NCI-H2227 treated with DMSO at 0.1 percent for 48 hours (cell line): Measurements from ENCODE around the gene PRICKLE1.

Experiments used
- DNase-seq: peaks from one replicate; lab custom pipeline; 2025; lab: John Stamatoyannopoulos, UW

Gene PRICKLE1

DNA sequence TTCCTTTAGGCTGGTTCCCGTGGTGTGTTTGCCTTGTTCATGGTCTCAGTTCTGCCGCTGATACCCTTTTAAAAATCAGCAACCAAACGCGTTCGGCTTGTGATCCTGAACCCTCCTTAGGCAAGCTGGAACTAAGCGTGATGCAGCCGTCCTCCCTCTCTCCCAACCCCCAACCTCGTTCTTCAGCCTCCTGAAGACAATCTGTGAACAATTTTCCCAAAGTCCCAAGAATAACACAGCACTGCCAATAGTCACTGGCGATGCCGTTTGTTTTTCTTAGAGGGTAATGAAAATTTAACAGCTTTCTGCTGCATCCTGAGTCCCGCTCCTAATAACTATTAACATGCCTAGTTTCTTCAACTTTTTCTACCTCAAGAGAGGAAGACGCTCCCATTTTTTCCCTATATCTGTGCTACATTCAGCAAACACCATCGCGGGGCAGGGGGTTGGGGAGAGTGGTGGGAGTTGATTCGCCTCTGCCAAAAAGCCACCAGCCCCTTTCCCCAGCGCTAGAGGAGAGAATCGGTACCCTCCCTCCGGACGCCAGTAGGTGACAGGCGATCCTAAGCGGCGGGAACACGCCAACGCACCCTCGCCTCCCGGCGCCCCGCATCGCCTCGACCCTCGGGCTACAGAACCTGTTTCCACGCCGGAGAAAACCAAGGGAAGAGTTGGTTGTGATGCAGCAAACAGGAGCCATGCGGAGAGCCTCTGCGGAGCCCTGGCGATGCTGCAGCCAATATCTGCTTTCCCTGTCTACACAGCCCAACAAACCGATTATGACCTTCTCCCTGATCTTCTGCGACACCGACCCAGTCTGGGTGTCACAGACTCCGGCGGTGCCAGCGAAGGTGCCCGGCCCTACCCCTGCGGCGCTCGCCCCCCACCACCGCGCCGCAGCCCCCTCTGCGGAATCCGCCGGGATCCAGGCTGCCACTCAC, 752 bp downstream of the PRICKLE1 start:
- no peak for DNase-seq

DNA sequence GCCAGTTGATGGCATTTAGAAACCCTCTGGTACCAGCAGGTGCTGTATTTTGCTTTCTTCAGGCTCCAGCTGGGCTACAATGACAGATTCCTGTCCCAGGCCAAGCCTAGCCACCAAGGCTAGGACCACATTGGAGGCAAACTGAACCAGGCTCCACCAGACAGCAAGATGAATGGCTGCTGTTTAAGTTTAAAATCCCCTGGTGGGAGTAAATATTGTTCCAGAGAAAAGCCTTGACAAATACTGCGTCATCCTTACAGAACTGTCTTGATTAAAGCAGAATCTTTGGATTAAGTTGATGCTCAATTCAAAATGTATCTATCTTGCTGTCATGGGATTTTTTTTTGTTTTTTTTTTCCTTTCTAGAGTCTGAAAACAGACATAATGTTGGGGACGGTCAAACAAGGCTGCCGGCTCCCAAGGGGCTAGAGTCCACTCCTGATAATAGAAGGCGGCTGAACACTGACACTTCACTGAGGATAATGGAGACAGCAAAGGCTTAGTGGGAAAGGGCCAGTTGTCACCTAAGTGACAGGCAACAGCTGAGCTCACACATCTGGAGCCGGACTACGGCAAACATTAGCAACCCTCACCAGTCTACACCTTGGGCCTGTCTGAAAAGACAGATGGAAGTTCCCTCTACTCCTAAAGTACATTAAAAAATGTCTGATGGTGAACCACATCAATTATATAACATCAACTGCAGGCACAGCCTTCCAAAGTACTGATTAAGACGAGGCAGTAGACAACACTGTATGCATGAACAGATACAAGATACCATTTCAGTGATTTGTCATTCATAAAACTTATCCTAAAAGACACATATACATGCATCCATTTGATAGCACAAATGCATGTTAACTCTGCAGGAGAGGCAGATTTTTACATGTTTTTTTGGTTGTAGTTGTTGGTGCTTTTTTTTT, 1.7 kb downstream of the PRICKLE1 start:
- no peak for DNase-seq

DNA sequence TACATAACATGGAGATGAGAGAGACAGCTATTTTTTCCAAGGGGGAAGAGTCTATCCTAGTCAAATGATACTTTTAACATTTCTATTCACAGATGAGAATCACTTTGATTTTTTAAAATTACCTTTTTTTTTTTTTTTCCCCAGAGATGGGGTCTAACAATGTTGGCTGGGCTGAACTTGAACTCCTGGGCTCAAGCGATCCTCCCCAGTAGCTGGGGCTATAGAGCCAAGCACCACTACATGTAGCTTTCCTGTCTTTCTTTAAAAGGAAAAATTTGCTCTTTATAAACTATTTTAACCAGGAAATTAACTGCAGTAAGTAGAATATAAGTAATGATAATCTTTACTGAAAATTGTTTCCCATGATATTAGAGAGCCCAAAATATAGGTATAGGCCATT, 3.3 kb downstream of the PRICKLE1 start:
- DNase-seq: no peak

DNA sequence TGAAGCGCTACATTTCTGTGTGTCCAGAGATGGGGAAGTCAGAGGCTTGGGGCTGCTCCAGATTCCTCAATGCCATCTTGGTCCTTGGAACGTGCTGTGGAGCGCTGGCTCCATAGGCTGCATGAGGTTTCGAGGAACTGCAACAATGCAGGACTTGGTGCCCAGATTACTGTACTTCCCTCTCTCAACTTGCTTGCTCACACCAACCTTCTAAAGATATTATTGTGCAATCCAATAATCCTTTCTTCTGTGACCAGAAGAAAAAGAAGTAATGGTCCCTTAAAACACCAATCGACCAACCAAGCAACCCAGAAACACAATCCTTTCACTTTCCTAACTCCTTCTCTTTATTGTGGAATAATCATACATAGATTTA, 3.7 kb downstream of the PRICKLE1 start:
- DNase-seq: no peak

DNA sequence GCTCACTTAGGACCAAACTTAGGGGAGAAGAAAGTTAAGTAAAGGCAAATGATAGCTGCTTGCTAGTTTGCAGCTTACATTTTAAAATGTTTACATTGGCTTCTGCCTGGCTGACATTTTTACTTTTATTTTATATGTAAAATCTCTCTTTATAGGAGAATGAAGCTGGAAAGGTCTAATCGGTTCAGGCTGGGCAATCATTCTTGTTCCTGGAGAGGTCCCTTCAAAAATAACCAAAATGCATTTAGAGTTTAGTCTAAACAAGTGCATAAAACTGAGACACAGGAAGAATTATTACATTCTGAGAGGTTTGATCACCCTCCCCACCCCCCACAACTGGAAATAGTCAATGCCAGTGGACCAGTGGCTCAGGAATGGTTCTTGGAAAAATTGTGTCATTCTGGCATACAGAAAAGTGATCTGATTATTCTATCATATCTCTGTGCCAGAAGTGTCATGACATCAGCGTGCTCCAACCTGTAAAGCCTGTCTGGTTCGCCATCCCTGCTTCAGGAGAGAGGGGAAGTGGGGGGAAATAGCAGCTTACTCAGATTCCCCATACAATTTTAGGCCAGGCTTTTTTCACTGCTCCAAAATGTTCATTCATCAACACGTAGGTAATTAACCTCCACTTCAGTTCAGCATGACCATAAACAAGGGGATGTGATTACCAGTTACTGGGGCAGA, 4.2 kb downstream of the PRICKLE1 start:
- no peak for DNase-seq

DNA sequence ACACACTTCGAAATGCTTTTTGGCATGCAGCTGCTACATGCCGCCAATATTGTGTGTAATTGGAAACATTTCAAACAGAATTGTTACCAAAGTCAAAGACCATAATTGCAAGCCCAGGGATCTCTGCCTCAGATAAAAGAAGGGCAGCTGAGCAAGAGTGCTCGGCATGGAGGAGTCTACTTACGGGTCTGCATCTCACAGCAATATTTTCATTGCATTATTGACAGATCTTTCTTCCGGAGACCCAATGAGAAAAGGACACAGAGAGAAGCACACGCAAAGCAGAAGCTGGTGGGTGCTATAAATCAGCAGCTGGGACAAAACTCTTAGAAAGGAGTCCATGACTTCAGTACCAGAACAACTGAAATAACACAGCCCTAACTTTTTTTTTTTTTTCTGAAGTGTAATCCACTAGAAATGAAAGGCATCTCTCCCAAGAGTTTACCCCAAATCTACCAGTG, 4.9 kb downstream of the PRICKLE1 start:
- DNase-seq: no peak

DNA sequence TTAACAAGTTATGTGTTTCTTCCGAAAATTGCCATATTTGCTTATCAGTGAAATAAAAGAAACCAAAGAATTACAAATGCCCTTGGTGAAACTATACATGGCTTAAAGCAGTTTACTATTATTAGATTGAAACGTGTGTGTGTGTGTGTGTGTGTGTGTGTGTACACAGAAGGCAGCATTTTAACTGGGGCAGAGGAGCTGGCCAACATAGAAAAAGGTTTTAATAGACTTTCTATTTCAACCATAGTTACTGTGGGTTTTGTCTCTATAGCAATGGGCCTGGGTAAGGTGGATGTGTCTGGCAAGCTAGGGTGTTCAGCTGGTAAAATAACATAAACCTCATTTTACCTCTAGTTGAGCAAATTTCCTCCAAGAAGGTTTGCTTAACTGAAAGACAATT, 6.5 kb downstream of the PRICKLE1 start:
- no peak for DNase-seq

DNA sequence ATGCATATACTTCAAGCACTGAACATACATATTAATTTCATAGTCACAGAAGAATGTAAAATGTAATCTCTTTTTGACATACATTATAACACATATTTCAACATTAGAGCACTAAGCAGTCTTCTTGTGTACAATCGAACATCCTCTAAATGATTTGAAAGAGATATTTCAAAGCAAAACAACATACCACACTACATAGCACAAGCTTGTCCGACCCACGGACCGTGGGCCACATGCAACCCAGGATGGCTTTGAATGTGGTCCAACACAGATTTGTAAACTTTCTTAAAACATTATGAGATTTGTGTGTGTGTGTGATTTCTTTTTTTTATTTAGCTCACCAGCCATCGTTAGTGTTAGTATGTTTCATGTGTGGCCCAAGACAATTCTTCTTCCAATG, 7.0 kb downstream of the PRICKLE1 start:
- DNase-seq: no peak

DNA sequence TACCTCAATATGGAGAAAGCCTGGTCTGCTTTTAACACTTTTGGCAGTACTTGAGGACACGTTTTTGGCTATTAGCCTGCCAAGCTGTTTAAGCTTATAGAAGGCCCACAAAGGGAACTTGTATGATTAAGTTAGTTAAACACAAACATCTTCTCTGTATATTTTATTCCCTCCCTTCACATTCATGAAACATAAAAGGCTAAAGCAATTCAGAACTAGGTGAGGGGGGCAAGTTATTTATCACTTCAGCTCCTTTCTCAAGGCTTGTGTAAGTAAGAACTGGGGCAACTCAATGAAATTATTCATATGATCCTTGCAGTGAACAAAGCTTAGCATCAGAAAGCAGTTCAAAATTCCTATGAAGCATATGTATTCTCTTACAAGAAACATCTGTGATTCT, 7.5 kb downstream of the PRICKLE1 start:
- DNase-seq: no peak

DNA sequence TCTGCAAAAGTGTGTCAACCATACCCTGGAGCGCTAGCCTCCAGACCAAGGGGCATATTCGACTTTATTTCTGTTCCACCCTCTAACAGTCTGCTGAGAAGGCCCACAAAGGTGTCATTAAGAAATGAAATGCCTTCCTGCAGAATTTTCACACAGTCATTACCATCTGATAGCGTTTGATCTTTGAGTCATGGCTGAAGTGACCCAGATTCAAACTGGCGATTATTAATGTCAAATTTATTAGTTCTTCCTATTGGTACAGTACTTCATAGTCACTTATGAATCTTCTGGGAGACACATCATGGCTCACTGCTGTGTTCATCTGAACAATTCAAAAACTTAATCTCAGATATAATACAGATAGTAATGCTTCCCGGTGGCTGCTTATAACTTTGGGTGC, 13.2 kb downstream of the PRICKLE1 start:
- DNase-seq: no peak

DNA sequence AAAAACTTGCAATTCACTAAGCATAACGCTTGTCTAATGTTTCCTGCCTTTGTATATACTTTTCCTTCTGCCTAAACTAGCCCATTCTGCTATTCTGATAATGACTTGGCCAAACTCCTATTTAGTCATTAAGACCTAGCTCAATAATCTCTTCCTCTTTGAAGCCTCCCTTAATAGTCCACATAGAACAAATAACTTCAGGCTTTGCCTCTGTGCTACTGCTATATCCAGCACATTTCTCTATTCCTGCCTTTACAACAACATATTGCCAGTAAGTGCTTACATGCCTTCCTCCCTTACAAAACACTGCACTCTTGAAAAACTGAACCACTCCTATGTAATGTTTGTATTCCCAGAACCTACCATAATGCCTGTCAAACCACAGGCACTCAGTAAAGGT, 13.8 kb downstream of the PRICKLE1 start:
- no peak for DNase-seq

DNA sequence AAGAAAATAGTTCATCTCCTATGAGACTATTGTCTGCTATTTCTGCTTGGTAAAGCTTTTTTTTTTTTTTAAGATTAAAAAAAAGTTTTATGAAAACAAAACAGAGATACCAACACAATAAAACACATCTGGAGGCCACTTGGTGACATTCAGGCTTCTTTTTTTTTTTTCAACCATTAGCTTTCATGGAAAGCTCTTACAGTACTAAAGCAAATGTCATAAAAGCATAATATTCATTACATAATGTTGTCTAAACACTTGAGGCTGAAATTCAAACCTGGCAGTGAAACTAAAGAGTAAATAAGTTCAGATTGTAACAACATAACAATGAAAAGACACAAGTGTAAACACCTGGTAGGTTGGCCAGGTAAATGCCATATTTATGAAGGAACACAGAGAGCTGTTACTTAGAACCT, 14.7 kb downstream of the PRICKLE1 start:
- no peak for DNase-seq

DNA sequence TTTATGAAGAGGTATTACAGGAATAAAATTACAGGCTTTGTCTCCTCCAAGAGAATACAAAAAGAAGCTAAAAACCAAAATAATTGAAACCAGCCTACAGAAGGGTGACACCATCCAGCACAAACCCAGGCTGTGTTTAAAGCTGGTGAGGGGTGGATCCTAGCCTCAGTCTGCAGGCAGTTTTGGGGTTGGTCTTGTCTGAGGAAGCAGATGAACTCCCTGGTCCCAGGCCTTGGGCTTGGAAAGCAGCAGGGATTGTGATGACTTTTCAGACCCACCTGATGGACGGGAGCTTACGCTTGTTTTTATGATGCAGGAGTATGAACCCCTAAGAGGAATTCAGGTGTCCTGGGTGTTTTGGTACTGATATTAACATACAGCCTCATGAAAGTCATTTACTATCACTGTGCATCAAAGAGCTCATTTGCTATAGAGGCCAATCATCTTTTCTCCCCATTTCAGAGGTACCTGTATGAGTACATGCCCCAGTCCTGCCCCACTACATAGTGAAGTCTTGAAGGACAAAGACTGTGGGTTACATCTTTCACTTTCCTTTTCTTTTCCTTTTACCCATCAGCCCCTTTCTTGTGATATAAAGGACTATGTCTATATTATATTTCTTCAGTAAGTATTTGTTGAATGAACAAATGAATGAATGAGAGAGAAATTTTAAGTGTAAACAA, 18.1 kb downstream of the PRICKLE1 start:
- no peak for DNase-seq

DNA sequence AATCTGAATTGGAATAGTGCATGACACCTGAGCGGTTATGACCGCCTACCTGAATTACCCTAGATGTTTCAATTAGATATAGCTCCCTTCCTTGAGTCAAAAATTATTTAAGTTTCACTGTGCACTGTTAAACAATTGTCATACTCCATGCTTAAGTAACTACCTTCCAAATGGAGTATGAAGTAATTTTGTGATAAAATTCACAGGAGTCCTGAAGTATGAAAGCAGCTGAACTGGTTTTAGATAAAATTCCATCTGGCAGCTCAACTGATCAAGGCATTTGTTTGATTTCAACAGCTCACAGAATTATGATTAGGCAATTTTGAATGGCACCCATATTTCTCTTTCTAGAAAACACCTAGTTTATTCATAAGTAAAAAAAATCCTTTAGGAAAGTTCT, 19.5 kb downstream of the PRICKLE1 start:
- DNase-seq: no peak

DNA sequence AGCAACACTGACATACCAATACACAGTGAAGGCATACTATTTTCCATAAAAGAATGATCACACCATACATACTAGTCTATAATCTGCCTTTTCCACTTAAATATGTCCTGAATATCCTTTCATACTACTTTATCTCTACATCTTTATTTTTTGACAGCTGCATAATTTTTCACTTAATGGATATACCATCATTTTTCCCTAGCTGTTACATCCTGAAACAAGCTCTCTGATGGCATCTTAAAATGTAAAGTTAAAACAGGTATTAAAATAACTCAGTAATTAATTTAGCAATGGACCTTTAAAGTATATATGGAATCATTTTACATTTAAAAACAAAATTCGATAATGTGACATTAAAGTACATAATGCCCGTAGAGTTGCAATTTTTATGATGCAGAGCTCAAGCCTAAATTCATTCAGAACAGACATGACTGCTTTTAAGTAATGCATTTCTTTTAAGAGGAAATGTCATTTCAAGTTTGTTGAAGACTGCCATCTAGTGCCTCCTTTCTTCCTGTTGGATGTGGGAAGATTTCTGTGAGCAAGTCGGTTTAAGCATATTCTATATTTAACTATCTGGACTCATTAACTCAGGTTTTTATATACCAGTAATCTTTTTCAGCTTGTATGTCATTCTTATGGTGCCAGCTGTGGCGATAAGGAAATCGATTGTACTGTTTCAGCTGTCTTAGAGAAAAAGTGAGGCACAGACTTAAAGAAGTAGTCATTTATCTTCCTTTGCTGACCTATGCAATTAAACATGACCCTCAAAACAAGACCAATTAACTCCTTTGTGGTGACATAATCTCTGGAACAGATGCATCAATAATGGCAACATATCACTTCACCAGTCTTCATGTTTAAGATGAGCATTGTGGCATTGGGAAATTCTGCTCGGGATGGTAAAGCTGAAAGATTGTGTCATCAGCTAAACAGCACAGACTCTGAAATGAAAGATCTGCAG, 20.3 kb downstream of the PRICKLE1 start:
- peak; percentile 25 for DNase-seq

DNA sequence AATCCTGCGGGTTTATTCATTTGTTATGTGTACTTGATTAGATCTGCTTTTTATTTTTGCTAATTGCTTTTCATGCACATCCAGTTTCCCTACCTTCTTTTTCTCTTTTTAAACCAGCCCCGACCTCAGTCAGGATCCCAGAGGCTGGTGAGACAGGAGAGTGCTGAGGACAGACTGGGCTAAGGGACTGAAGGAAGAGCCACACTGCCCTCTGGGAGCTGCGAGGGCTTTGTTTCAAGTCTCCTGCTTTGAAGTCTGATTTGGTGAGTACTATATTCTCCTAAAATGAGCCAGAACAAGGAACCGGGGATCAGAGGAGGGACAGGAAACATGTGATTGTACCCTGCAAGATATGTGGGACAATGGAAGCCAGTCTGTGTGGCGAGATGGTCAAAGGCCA, 23.9 kb downstream of the PRICKLE1 start:
- no peak for DNase-seq

DNA sequence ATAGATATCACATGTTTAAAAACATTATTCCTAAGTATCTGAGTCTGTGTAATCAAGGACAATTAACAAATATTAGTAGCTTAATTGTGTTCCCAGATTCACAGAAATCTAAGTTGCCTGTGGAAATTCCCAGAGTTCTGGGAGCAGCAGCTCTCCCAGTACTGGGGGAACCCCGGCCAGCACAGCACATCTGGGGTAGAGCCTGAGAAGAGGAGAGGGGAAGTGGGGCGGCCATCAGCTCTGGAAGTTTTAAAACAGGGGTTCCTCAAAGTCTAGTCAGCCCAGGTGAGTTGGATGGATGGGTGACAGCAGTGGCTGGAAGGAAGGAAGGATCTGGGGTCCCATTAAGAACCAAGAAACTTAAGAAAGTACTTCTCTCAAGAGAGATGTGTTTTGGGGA, 24.6 kb downstream of the PRICKLE1 start:
- no peak for DNase-seq

DNA sequence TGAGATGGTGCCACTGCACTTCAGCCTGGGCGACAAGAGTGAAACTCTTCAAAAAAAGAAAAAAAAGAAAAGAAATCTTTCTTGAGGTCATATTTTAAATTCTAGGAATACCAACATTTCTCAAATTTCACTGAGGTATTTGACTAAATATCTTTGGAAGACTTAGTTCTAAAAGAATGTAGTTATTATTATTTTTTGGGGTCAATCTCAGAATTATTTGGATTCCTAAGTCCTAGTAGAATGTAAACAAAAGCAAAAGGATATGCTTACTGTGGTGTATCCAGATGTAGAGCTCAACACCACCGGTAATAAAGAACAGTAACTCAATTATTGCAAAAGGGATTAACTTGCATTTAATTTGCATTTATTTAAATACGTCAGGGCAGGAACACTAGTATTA, 25.0 kb downstream of the PRICKLE1 start:
- no peak for DNase-seq

DNA sequence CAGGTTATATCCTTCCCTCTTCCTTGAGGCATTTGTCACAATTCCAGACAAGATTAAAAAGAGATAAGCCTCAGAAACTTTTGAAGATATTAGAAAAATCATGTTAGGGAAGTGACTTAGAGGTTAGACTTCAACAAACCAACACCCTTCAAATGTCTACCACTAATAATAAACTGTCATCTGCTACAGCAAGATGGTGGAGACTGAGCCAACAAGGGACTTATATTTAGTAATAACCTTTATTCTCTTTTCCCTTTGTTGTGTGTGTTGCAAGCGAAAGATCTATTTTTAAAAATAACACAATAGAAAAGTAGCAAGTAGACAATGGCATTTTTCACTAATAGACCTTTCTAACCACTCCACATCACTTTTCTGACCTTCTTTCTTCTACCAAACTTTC, 28.6 kb downstream of the PRICKLE1 start:
- no peak for DNase-seq

DNA sequence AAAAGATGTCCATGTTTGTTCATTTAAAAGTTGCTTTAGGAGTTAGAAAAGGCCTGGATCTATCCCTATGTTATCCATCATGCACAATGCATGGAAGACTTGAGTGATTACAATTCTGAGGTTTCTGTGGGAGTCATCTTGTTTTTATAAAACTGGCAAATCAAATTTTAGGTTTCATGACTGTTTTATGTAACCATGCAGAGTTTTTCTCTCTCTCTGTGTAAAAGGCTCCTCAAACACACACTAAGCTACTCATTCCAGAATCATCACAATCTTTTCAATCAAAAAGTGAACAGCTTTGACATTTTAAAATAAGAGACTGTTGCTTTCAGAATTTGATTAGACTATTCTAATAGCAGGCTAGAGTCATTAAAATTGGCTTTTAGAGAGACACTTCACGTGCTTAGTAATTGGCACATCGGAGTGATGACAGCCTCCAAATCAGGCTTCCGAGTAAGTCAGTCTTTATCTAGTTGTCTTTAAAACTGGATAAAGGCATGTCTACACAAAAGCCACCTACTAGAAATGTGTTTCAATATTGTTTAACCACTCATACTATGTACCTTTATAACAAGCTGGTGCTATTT, 31.9 kb downstream of the PRICKLE1 start:
- DNase-seq: no peak
